Activated gamma-delta T cell (primary cell): Measurements from ENCODE around the gene TEPSIN.

Source experiments
- DNase-seq: peaks from one replicate; lab custom pipeline; 2025; lab: John Stamatoyannopoulos, UW

Gene TEPSIN

GRCh38 chr17:81219476-81220180 is 19.2 kb downstream of the TEPSIN start:
- DNase-seq = no peak

DNA sequence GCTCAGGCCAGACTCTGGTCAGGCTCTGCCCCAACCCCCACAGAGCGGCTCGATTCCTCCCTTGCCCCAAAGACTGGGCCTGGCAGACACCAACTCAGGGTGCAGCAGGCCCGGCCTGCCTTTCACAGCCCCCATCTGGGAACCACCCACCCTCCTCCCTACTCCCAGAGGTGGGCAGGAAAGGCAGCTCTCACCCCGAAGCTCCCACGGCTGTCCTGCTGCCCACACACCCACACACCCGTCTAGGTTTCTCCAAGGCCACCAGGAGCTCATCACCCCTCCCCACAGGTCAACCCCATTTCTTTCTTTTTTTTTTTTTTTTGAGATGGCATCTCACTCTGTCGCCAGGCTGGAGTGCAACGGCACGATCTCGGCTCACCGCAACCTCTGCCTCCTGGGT is 19.9 kb downstream of the TEPSIN start:
- no peak for DNase-seq

GRCh38 chr17:81218459-81218858 is 20.4 kb downstream of the TEPSIN start:
- no peak for DNase-seq

DNA sequence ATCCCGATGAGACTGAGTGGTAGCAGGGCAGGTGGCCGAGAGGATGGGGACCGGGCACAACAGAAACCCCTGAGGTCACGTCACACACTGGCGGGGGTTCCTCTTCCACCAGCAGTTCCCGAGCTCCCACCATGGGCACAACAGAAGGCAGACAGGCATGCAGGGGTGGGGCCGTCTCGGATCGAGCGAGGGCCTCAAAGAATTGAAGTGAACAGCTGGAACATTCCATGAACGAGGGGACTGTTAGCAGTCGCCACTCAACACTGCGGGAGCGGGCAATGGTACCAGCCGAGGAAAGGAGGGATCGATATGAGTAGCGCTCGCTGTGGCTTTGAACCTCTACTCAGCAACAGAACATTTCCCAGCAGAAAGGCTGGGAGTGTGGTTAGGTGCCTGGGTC is 21.4 kb downstream of the TEPSIN start:
- no peak for DNase-seq

DNA sequence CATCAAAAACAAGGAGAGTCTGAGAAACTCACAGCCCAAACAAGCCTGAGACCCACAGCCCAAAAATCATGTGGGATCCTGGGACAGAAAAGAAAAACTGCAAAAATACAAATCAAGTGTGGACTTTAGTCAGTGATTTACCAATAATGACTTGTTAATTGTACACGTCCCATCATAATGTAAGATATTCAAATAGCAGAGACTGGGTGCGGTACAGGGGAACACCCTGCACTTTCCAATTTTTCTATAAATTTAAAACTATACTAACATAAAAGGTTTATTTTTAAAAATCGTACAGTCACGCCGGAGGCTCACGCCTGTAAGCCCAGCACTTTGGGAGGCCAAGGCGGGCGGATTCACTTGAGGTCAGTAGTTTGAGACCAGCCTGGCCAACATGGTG is 24.9 kb downstream of the TEPSIN start:
- DNase-seq = no peak

- no peak for DNase-seq
Observed at GRCh38 chr17:81212365-81212764, 26.5 kb downstream of the TEPSIN start.

- no peak for DNase-seq
Observed at GRCh38 chr17:81210868-81211267, 28.0 kb downstream of the TEPSIN start.

GRCh38 chr17:81210466-81210865 is 28.4 kb downstream of the TEPSIN start:
- no peak for DNase-seq

DNA sequence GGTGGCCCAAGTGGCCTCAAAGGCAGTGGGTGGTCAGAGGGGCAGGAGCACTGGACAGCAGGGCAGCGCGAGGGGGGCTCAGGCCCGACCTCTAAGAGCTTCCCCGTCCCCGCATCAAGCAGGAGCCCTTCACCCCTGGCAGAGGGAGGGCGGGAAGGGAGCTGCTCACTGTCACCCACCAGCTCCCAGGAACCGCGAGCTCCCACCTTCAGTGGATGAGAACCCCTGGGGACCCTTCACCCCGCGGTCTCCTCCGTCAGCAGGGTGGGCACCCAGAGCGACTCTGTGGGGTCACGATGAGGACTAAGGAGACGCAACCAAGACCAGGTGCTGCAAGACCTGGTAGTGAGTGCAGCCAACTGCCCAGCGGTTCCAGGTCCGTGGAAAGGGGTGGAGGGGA is 29.7 kb downstream of the TEPSIN start:
- DNase-seq = no peak

DNA sequence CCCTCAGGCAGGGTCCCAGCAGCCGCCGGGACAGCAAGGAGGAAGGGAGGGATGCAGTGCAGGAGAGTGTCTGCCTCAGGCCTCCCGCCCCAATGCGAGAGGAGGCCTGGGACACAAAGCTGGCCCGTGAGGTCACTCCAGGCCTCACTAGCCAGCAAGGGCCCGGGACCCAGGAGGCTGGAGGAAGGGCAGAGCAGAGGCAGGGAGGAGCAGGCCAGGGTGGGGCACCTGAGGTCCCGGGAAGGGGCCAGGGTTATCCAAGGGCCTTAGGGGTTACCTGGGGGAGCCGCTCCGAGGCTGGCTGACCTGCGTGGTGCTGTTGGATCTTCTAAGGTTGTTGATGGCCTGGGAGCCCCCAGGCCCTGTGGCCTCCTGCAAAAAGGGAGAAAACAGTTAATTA is 30.2 kb downstream of the TEPSIN start:
- no peak for DNase-seq

DNA sequence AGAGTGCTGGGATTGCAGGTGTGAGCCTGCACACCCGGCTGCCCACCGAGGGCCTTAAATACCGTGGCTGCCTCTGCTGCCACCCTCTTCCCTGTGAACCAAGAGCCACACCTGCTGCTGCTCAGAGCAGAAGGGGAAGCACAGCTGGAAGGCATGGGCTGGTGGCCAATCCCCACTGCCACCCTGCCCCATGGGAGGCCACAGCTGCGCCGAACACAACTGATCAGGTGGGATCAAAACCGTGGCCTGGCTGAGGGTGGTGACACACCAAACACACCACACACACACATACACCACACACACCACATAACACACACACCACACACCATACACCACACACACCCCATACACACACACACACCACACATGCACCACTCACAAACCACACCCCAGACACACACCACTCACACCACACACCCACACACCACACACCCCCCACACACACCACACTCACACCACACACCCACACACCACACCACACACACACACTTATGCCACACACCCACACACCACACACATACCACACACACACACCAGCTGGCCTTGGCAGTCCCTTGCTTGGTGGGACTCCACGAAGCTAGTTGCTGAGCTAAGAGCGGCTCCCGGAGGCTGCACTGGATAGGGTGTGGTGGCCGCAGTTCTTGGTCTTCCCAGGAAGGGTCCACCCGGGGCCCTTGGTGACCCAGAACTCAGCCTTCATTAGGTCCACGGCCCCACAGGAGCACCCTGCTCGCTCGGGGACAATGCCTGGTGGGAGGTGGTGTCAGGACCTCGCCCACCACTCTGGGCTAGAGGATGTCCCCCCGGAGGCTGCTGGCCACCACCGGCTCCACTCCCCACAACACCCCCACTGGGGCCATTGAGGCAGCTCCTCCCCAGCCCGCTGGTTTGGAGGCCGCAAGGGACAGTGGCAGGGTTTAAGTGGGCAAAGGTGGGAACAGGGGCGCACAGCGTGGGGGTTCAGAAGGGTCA is 31.0 kb downstream of the TEPSIN start:
- DNase-seq = no peak

DNA sequence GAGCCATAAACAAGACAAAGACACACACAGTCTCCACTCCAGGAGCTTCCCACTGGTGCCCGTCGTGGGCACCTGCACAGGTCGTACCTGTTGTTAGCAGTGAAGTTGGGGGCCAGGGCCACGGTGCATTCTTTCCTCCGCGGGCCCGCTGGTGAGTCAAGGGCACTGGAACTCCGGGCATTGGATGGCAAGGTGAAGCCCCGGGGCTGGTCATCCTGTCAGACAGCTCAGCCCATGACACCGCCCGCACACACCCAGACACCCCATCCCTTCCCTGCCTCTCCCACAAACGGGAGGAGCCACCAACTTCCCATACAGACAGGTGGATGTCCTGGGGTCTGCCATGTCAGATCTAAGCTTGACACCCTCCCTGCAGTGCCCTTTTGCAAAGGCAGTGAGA is 32.2 kb downstream of the TEPSIN start:
- no peak for DNase-seq

DNA sequence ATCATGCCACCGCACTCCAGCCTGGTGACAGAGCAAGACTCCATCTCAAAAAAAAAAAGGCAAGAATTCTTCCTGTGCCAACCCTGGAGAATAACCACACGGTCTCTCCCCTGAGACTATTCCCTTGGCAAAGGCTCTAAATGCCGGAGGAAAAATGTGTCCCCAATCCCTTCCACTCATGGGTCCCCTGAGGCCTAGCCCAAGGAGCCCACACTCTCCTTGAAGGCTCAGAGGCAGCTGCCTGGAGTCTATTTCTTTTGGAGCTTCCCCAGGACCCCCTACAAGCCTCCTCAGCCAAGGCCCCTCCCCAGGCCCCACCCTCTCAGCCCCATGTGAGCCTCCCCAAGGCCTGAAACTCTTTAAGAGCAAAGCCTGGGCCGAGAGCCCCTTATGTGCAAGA is 32.7 kb downstream of the TEPSIN start:
- no peak for DNase-seq

DNA sequence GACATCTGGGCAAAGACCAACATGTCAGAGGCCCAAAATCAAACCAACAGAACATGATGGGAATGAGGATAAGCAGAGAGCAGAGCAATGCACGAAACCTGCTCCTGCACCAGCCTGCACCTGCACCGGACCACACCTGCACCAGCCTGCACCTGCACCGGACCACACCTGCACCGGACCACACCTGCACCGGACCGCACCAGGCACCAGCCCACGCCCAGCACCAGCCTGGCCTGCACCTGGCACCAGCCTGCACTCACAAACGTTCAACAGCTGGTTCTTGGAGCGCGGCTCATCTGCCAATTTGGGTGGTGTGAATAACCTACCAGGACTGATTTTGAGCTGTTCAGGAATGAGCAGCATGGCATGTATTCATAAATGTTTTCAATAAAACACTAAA is 34.3 kb downstream of the TEPSIN start:
- no peak for DNase-seq

DNA sequence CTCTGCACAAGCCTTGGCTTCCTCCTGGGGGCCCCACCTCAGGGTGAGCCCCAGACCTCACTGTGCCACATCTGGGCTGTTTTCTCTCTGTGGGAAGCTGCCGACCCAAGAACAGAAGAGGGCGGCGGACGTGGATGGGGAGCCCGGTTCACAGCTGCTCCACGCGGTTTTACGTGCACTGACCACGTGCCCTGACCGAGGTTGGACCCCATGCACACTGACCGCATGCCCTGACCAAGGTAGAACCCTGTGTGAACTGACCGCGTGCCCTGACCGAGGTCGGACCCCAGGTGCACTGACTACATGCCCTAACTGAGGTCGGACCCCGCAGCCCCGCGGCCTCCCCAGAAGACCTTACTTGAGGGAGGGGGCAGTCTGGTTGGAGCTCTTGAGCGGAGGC is 35.7 kb downstream of the TEPSIN start:
- DNase-seq = no peak

DNA sequence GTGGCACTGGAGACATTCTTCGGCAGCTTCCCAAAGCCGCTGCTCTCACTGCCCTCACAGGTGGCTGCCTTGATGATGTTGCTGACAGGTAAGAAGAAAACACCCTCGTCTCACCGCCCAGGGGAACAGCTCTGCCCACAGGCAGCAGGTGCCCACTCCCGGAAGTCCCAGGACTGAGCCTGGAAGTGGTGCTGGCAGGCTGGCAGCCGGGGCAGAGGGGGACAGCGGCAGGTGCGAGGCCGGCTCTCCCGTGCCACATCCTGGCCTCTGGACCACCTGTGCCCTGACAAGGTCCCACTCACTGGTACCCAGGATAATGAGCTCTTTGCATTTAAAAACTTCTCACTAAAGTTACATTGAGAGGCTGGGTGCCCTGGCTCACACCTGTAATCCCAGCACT is 36.5 kb downstream of the TEPSIN start:
- DNase-seq = no peak

DNA sequence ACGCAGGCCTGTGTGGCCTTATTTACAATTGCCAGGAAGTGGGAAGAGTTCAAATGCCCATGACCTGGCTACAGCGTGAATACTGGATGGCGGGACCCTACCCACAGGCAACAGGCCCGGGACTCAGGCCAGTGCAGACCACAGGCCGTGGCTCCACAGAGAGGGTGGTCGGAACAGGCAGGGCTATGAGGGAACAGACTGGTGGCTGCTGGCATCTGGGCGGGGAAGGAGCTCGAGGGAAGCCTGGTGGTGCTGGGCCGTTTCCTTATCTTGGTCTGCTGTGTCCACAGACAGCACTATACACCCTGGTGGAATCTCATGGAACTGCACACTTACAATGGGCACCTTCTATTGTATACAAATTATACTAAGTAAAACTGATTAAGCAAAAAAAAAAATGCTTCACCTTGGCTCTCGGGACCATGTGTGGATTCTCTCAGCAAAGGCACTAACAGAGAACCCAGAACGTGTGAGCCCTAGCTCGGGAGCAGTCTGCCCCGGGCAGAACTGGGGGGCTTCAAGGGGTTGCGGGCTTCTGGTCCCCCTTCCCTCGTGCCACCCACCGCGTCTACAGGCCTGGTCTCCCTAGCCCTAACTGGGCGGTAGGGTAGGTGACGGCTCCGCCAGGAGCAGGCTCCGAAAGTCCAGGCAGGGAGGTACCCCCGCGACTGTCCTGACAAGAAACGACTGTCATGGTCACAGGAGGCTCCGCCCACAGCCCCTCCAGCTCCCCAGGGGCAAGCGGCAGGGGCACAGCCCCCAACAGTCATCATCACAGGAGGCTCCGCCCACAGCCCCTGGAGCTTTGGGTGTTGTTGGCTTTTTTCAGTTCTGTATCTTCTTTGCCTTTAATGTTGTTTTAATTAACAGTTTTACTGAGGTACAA is 37.9 kb downstream of the TEPSIN start:
- no peak for DNase-seq

GRCh38 chr17:81200201-81200600 is 38.7 kb downstream of the TEPSIN start:
- no peak for DNase-seq

DNA sequence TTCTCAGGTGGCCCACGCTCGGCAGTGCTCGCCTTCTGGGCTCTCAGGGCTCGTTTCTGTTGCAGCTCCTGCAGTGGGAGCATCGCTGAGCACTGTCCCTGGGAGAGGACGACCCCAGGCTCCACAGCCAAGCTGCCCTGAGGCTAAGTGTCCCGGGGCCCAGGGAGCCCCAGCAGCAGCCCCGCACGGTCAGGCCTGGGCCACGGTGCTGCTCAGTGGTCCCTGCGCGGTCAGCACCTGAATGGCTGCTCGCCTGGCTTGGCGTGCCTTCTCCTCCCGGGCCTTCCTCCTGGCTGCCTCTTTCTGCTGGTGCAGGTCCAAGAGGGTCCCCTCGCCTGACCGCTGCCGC is 39.4 kb downstream of the TEPSIN start:
- no peak for DNase-seq

DNA sequence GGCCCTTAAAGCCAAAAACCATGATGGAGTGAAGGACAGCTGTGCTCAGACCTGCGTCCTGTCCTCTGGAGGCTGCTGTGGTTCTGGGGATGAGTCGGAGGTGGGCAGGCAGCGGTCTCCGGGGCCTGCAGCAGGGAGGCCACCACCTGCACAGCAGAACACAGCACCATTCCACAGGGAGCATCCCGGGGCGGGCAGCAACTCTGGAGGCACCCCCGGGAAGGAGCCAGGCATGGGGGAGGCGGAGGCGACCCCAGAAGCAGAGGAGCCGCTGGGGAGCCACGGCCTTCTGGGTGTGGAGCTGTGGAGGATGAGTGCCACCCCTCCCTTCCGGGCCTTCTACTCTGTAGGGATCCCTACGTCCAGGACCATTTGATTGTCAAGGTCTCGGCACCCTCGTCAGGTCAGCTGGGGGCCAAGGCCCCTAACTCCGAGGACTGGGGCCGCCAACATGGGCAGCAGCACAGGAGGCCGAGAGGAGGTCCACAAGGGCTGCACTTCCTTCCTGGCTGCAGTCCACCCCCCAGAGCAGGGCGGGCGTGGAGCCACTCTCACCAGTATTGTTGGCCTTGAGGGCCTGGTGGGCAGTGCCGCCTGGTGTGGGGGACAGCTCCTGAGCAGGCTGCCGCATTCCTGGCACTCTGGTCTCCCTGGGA is 39.9 kb downstream of the TEPSIN start:
- DNase-seq = no peak

GRCh38 chr17:81197831-81198490 is 40.9 kb downstream of the TEPSIN start:
- DNase-seq = no peak
